ENCODE data around the gene RSAD1.

- TF ChIP-seq ZNF384 (IDR thresholded peaks at IDR 0.05) (no peak), FOXK2 (IDR thresholded peaks at IDR 0.05) (no peak), ELF4 (IDR thresholded peaks at IDR 0.05) (no peak), NFRKB (IDR thresholded peaks at IDR 0.05) (no peak), ARNT (IDR thresholded peaks at IDR 0.05) (no peak), TARDBP (IDR thresholded peaks at IDR 0.05) (no peak), HDGF (IDR thresholded peaks at IDR 0.05; ENCODE audit: borderline replicate concordance) (no peak), FOXM1 (IDR thresholded peaks at IDR 0.05; ENCODE audit: borderline replicate concordance) (no peak), L3MBTL2 (conservative IDR thresholded peaks at IDR 0.05) (no peak), BHLHE40 (IDR thresholded peaks at IDR 0.05; ENCODE audit: borderline replicate concordance) (no peak), SUZ12 (IDR thresholded peaks at IDR 0.05) (no peak), FOXA1 (IDR thresholded peaks at IDR 0.05) (no peak), SP1 (IDR thresholded peaks at IDR 0.05) (no peak)
Measured at GRCh38 chr17:50460831-50461526, 17.7 kb upstream of the RSAD1 start.
